Muscle layer of duodenum (tissue), 2 donors: Measurements from ENCODE around the gene NMD3.
"Not testable (repeated sequence)": the region's sequence is repeated elsewhere in the genome, so short reads cannot be mapped to it uniquely, and the experiment has no call there.

Experiments used
- H3K27ac ChIP-seq: one replicate; pipeline ENCODE4 v1.7.0; 2013; ENCODE audit warnings: mild to moderate bottlenecking, low read length
- H3K27me3 ChIP-seq: one replicate; pipeline ENCODE4 v1.7.0; 2013; ENCODE audit warnings: low read depth, mild to moderate bottlenecking, control low read depth, low read length
- H3K36me3 ChIP-seq, 2 donors: one replicate each; pipeline ENCODE4 v1.7.0; 2013; ENCODE audit warnings: low read length in 2 of 2, control low read depth in 1 of 2, mild to moderate bottlenecking in 1 of 2; ENCODE audit not compliant: insufficient read depth in 2 of 2, control insufficient read depth in 1 of 2
- H3K4me1 ChIP-seq, 2 donors: one replicate each; pipeline ENCODE4 v1.7.0; 2013; ENCODE audit warnings: low read length in 2 of 2, mild to moderate bottlenecking in 2 of 2, control low read depth in 1 of 2, moderate library complexity in 1 of 2; ENCODE audit not compliant: insufficient read depth in 2 of 2, control insufficient read depth in 1 of 2
- H3K4me3 ChIP-seq, 2 donors: one replicate each; pipeline ENCODE4 v1.7.0; 2013; ENCODE audit warnings: low read length in 2 of 2, low read depth in 1 of 2, mild to moderate bottlenecking in 1 of 2
- H3K9me3 ChIP-seq, 2 donors: one replicate each; pipeline ENCODE4 v1.7.0; 2013; ENCODE audit warnings: low read length in 2 of 2, control low read depth in 1 of 2, mild to moderate bottlenecking in 1 of 2; ENCODE audit not compliant: control insufficient read depth in 1 of 2
- donor health status: healthy.

NMD3 gene

GRCh38 chr3:161265916-161266571, 44.9 kb downstream of the NMD3 start:
- H3K27me3 ChIP-seq = no peaks in the 10 kb centered on the region
- H3K36me3 ChIP-seq = peaks cover 0 to 18% of the 10 kb centered on the region in 2 donors
- no peak overlapping the region for H3K4me3 ChIP-seq
- H3K9me3 ChIP-seq = peaks cover 0 to 1% of the 10 kb centered on the region in 2 donors
- no peaks in the 10 kb centered on the region for H3K4me1 ChIP-seq
- H3K27ac ChIP-seq = no peak overlapping the region

GRCh38 chr3:161266731-161267150, 45.6 kb downstream of the NMD3 start:
- Histone ChIP-seq H3K4me3 (no peak overlapping the region), H3K4me1 (no peaks in the 10 kb centered on the region), H3K27me3 (no peaks in the 10 kb centered on the region), H3K36me3 (peaks cover 0 to 18% of the 10 kb centered on the region in 2 donors), H3K27ac (no peak overlapping the region), H3K9me3 (no peaks in the 10 kb centered on the region)

- Histone ChIP-seq H3K4me3 (no peak overlapping the region), H3K9me3 (no peaks in the 10 kb centered on the region), H3K27me3 (no peaks in the 10 kb centered on the region), H3K36me3 (peaks cover 0 to 14% of the 10 kb centered on the region in 2 donors), H3K27ac (no peak overlapping the region), H3K4me1 (no peaks in the 10 kb centered on the region)
These were observed 46.5 kb downstream of the NMD3 start for GRCh38 chr3:161267646-161268045.

- no peaks in the 10 kb centered on the region for H3K27me3 ChIP-seq
- H3K4me1 ChIP-seq = no peaks in the 10 kb centered on the region
- H3K9me3 ChIP-seq = no peaks in the 10 kb centered on the region
- no peak overlapping the region for H3K27ac ChIP-seq
- H3K36me3 ChIP-seq = peaks cover 0 to 11% of the 10 kb centered on the region in 2 donors
- no peak overlapping the region for H3K4me3 ChIP-seq
These were observed 47.5 kb downstream of the NMD3 start for GRCh38 chr3:161268601-161269000.

- no peaks in the 10 kb centered on the region for H3K4me1 ChIP-seq
- no peaks in the 10 kb centered on the region for H3K27me3 ChIP-seq
- H3K36me3 ChIP-seq = peaks cover 0 to 14% of the 10 kb centered on the region in 2 donors
- no peak overlapping the region for H3K4me3 ChIP-seq
- no peak overlapping the region for H3K27ac ChIP-seq
- H3K9me3 ChIP-seq = no peaks in the 10 kb centered on the region
These were observed 49.9 kb downstream of the NMD3 start for GRCh38 chr3:161270991-161271390.

- Histone ChIP-seq H3K27ac (no peak overlapping the region), H3K36me3 (peaks cover 0 to 14% of the 10 kb centered on the region in 2 donors), H3K9me3 (no peaks in the 10 kb centered on the region), H3K4me3 (no peak overlapping the region), H3K27me3 (no peaks in the 10 kb centered on the region), H3K4me1 (no peaks in the 10 kb centered on the region)
These were observed 50.5 kb downstream of the NMD3 start for GRCh38 chr3:161271646-161272045.

- Histone ChIP-seq H3K4me1 (no peaks in the 10 kb centered on the region), H3K36me3 (peaks cover 0 to 14% of the 10 kb centered on the region in 2 donors)
These were observed 51.4 kb downstream of the NMD3 start for GRCh38 chr3:161272524-161272923.

GRCh38 chr3:161273589-161274218, 52.6 kb downstream of the NMD3 start:
- H3K27me3 ChIP-seq = no peaks in the 10 kb centered on the region
- peaks cover 0 to 9% of the 10 kb centered on the region in 2 donors for H3K9me3 ChIP-seq
- peaks cover 0 to 14% of the 10 kb centered on the region in 2 donors for H3K36me3 ChIP-seq
- no peaks in the 10 kb centered on the region for H3K4me1 ChIP-seq
- H3K4me3 ChIP-seq = no peak overlapping the region
- no peak overlapping the region for H3K27ac ChIP-seq

More at GRCh38 chr3:161272524-161272923, 51.4 kb downstream of the NMD3 start:
- no peak overlapping the region for H3K27ac ChIP-seq
- H3K9me3 ChIP-seq = peaks cover 0 to under 1% of the 10 kb centered on the region in 2 donors
- H3K27me3 ChIP-seq = no peaks in the 10 kb centered on the region
- H3K4me3 ChIP-seq = no peak overlapping the region

GRCh38 chr3:161274691-161275298, 53.7 kb downstream of the NMD3 start:
- no peak overlapping the region for H3K4me3 ChIP-seq
- peaks cover 0 to 9% of the 10 kb centered on the region in 2 donors for H3K9me3 ChIP-seq
- no peak overlapping the region for H3K27ac ChIP-seq
- H3K4me1 ChIP-seq = no peaks in the 10 kb centered on the region
- no peaks in the 10 kb centered on the region for H3K27me3 ChIP-seq
- peaks cover 0 to 13% of the 10 kb centered on the region in 2 donors for H3K36me3 ChIP-seq

GRCh38 chr3:161275919-161276318, 54.8 kb downstream of the NMD3 start:
- Histone ChIP-seq H3K27ac (no peak overlapping the region), H3K4me3 (no peak overlapping the region), H3K4me1 (no peaks in the 10 kb centered on the region), H3K9me3 (peaks cover 0 to 13% of the 10 kb centered on the region in 2 donors), H3K27me3 (no peaks in the 10 kb centered on the region), H3K36me3 (peaks cover 0 to 10% of the 10 kb centered on the region in 2 donors)

- H3K27me3 ChIP-seq = not testable (repeated sequence)
These were observed 61.3 kb downstream of the NMD3 start for GRCh38 chr3:161282387-161282786.

More at GRCh38 chr3:161282387-161282786, 61.3 kb downstream of the NMD3 start:
- not testable (repeated sequence) for H3K27ac ChIP-seq, H3K4me3 ChIP-seq, H3K36me3 ChIP-seq, H3K4me1 ChIP-seq
- peaks cover 0 to 24% of the 10 kb centered on the region in 2 donors for H3K9me3 ChIP-seq
